GM12878 (cell line): ENCODE measurements around the gene DAPK2. TPM values are rescaled to one million over a fixed set of nuclear protein-coding genes. Genes with fewer than 3 reads are reported as not detected.

Experiments
- ATAC-seq: fragments of 200-7000 bp; cut with Tn5 transposase; 3 replicates; pipeline ENCODE4 v1.9.1; 2020; ENCODE audit warnings: mild to moderate bottlenecking, moderate library complexity
- BruUV-seq: library from RNA; stranded (reverse); fragments of 400-500 nt; replicated peaks from 2 replicates; lab custom pipeline; 2021; lab: Mats Ljungman, UMichigan
- CTCF ChIA-PET: fragments of 300-600 bp; sonication (Branson Sonifier 250); formaldehyde crosslinking; extraction: SDS; loops from one replicate; lab custom pipeline; 2021; ENCODE audit warnings: inconsistent platforms; lab: Yijun Ruan, JAX
- POLR2A ChIA-PET: fragments of 350-600 bp; formaldehyde crosslinking; extraction: SDS; loops from one replicate; lab custom pipeline; 2021; ENCODE audit warnings: inconsistent platforms; lab: Charles Lee
- RAD21 ChIA-PET: fragments of 300-600 bp; sonication (Branson Sonifier 250); formaldehyde crosslinking; loops from one replicate; lab custom pipeline; 2023; ENCODE audit warnings: antibody characterized with exemption; ENCODE audit not compliant: unreplicated experiment; lab: Charles Lee
- SMC1A ChIA-PET: fragments of 300-600 bp; sonication (Branson Sonifier 250); formaldehyde crosslinking; loops from one replicate; lab custom pipeline; 2023; ENCODE audit not compliant: unreplicated experiment, uncharacterized antibody; lab: Charles Lee
- DNase-seq: peaks from one replicate; pipeline ENCODE4 v3.0.0-alpha.2; 2011; ENCODE audit warnings: low read depth, low spot score
- FAIRE-seq: peaks from 3 replicates; lab custom pipeline; 2011; peaks lifted over from hg19 to GRCh38; lab: Jason Lieb, UNC
- H2AFZ ChIP-seq: 2 replicates; pipeline ENCODE4 v1.6.0; 2011; ENCODE audit warnings: low read depth, low read length, control low read depth; ENCODE audit not compliant: control insufficient read depth
- H3K27ac ChIP-seq: 2 replicates; pipeline ENCODE4 v1.5.1; 2011; ENCODE audit warnings: control low read depth; ENCODE audit not compliant: control insufficient read depth, insufficient read depth
- H3K27me3 ChIP-seq, 2 experiments: replicated peaks in 1 of 2; 2 replicates each; pipeline versions ENCODE4 v1.6.0 to v1.6.1; 2011; ENCODE audit warnings: low read length in 1 of 2; ENCODE audit not compliant: control insufficient read depth in 2 of 2, insufficient read depth in 2 of 2
- H3K36me3 ChIP-seq, 2 experiments: 2 replicates each; pipeline ENCODE4 v1.5.1; 2011; ENCODE audit warnings: low read length in 1 of 2; ENCODE audit not compliant: control insufficient read depth in 2 of 2, insufficient read depth in 2 of 2
- H3K4me1 ChIP-seq: 2 replicates; pipeline ENCODE4 v1.6.1; 2011; ENCODE audit warnings: mild to moderate bottlenecking, low read length, moderate library complexity, mixed read lengths; ENCODE audit not compliant: control insufficient read depth, insufficient read depth
- H3K4me2 ChIP-seq: 2 replicates; pipeline ENCODE4 v1.6.0; 2011; ENCODE audit warnings: control low read depth; ENCODE audit not compliant: control insufficient read depth, insufficient read depth
- H3K4me3 ChIP-seq: fragments of 200-600 bp; sonication (generic); 2 replicates; pipeline ENCODE4 v1.5.1; 2016
- H3K79me2 ChIP-seq: 2 replicates; pipeline ENCODE4 v1.6.0; 2011; ENCODE audit warnings: low read length; ENCODE audit not compliant: control insufficient read depth, insufficient read depth
- H3K9ac ChIP-seq: 2 replicates; pipeline ENCODE4 v1.8.0; 2011; ENCODE audit warnings: low read length, control low read depth, mixed read lengths; ENCODE audit not compliant: control insufficient read depth, insufficient read depth
- H3K9me3 ChIP-seq: replicated peaks from 3 replicates; pipeline ENCODE4 v1.5.1; 2011; ENCODE audit warnings: mild to moderate bottlenecking, low read length; ENCODE audit not compliant: control insufficient read depth, insufficient read depth
- H4K20me1 ChIP-seq: 2 replicates; pipeline ENCODE4 v1.6.0; 2011; ENCODE audit not compliant: control insufficient read depth, insufficient read depth
- CEBPB ChIP-seq, 2 experiments: fragments of 150-350 bp in 1 of 2; IDR thresholded peaks; 2 replicates each; pipeline ENCODE4 v1.6.1; 2012 to 2014; ENCODE audit warnings: low read depth in 2 of 2, low read length in 2 of 2, borderline replicate concordance in 1 of 2, inconsistent platforms in 1 of 2
- CEBPZ ChIP-seq: fragments of 150-350 bp; IDR thresholded peaks from 2 replicates; pipeline ENCODE4 v1.6.1; 2016; ENCODE audit warnings: low read depth, low read length
- FOXM1 ChIP-seq: IDR thresholded peaks from 2 replicates; pipeline ENCODE4 v1.6.1; 2012; ENCODE audit warnings: low read depth, mild to moderate bottlenecking, inconsistent platforms, low read length, moderate library complexity
- IRF4 ChIP-seq: IDR thresholded peaks from 2 replicates; pipeline ENCODE4 v1.6.1; 2011; ENCODE audit warnings: low read depth, low read length
- KLF5 ChIP-seq: fragments of 450-650 bp; IDR thresholded peaks from 2 replicates; pipeline ENCODE4 v1.6.1; 2014; ENCODE audit warnings: mild to moderate bottlenecking; ENCODE audit not compliant: partially characterized antibody
- LARP7 ChIP-seq: fragments of 450-650 bp; IDR thresholded peaks from 2 replicates; pipeline ENCODE4 v1.6.1; 2017; ENCODE audit warnings: mild to moderate bottlenecking
- MEF2A ChIP-seq: IDR thresholded peaks from 2 replicates; pipeline ENCODE4 v1.6.1; 2011; ENCODE audit warnings: low read depth, mild to moderate bottlenecking, low read length, moderate library complexity; ENCODE audit not compliant: insufficient read depth
- NR2C1 ChIP-seq: fragments of 450-650 bp; IDR thresholded peaks from 2 replicates; pipeline ENCODE4 v1.6.1; 2017; ENCODE audit warnings: antibody characterized with exemption, mild to moderate bottlenecking, moderate library complexity
- PML ChIP-seq: IDR thresholded peaks from 2 replicates; pipeline ENCODE4 v1.6.1; 2012; ENCODE audit warnings: low read length, inconsistent platforms
- POLR2A ChIP-seq: IDR thresholded peaks from 2 replicates; pipeline ENCODE4 v1.6.1; 2011; ENCODE audit warnings: low read depth, mild to moderate bottlenecking, low read length
- POLR2AphosphoS5 ChIP-seq: IDR thresholded peaks from 2 replicates; pipeline ENCODE4 v1.6.1; 2011; ENCODE audit warnings: mild to moderate bottlenecking, low read length, inconsistent platforms
- SREBF2 ChIP-seq: IDR thresholded peaks from 2 replicates; pipeline ENCODE4 v1.6.1; 2012; ENCODE audit warnings: mild to moderate bottlenecking, low read length
- YY1 ChIP-seq: IDR thresholded peaks from 2 replicates; pipeline ENCODE4 v1.6.1; 2011; ENCODE audit warnings: low read depth, mild to moderate bottlenecking, low read length
- ZBTB4 ChIP-seq: fragments of 450-650 bp; formaldehyde crosslinking; IDR thresholded peaks from 2 replicates; pipeline ENCODE4 v1.4.0; 2022; ENCODE audit warnings: mild to moderate bottlenecking, moderate library complexity
- WGBS: methylation state at CpG from one replicate; pipeline ENCODE4 v1.1.6; 2016; ENCODE audit warnings: low lambda C conversion rate; ENCODE audit not compliant: insufficient replicate concordance, insufficient coverage; ENCODE audit errors: missing lambda C conversion rate; 5-methylcytosine and 5-hydroxymethylcytosine counted together
- in situ Hi-C: fragments of 300-500 bp; cut with MboI; formaldehyde crosslinking; loops from 9 replicates; pipeline ENCODE4 v1.14.3; 2018; ENCODE audit warnings: mixed read lengths
- intact Hi-C: fragments of 100-400 bp; cut with micrococcal nuclease; formaldehyde crosslinking; loops from one replicate; pipeline ENCODE4 v1.14.2; 2022; ENCODE audit not compliant: unreplicated experiment
- polyA plus RNA-seq, 11 experiments: library from polyadenylated mRNA; depleted of rRNA in 4 of 11; unstranded in 6 of 11; stranded (reverse) in 5 of 11; fragments of >200 nt; fragmentation: Nextera tagmentation in 4 of 11; fragmentation: Illumina TruSeq in 1 of 11; extraction: Ambion mirVana in 4 of 11; extraction: Trizol in 1 of 11; gene quantifications; 1 replicate in 1 of 11; 2 replicates in 10 of 11; pipeline versions ENCODE4 v1.2.1 to v1.2.3, GENCODE V29; 2011 to 2016; ENCODE audit warnings: inconsistent platforms in 2 of 11, missing spikeins in 2 of 11, low read depth in 1 of 11
- total RNA-seq, 4 experiments: library from RNA; depleted of rRNA in 3 of 4; stranded (reverse); fragments of >200 nt in 3 of 4; fragmentation: Illumina TruSeq in 1 of 4; extraction: Trizol in 1 of 4; gene quantifications; 2 replicates each; pipeline versions ENCODE4 v1.2.1 to v1.2.3, GENCODE V29; 2013 to 2021

Gene DAPK2
- total and polyA plus RNA-seq, 10 of the 15 experiments (the other 5 are each of a cell fraction or from before 2014, with no cell fraction given): 0.69 to 8.4 (median 4.1) TPM

GRCh38 chr15:64004056-64004455 is 42.2 kb downstream of the DAPK2 start:
- BruUV-seq: no TSS peak
- ChIA-PET POLR2A (no interaction called here), RAD21 (interaction anchor here (2.0 kb wide), 1 partner anchor 41 kb away, joined by 7 read pairs; the partner anchor contains the start of gene DAPK2), SMC1A (interaction anchor here (0.7 to 2.5 kb wide), 4 partner anchors 12 to 254 kb away, joined by 3 to 10 read pairs (median 6); no protein-coding TSS in a partner anchor), CTCF (interaction anchor here (0.6 to 1.7 kb wide), 5 partner anchors 15 to 407 kb away, joined by 3 to 6 read pairs (median 3); no protein-coding TSS in a partner anchor)
- WGBS: 93% methylated on average over 2 of the region's 2 CpGs
- Histone ChIP-seq H4K20me1 (no peaks in the 10 kb centered on the region), H3K4me2 (no peak overlapping the region), H3K36me3 (0 out of 4 replicates have a peak, but pooled peaks cover 0 to 2% of the 10 kb centered on the region in 2 experiments), H3K4me3 (no peak overlapping the region), H3K27me3 (no peaks in the 10 kb centered on the region), H3K27ac (no peak overlapping the region), H3K9ac (no peak overlapping the region), H3K9me3 (no peaks in the 10 kb centered on the region), H3K79me2 (peaks cover 3% of the 10 kb centered on the region), H3K4me1 (peaks cover 17% of the 10 kb centered on the region), H2AFZ (no peak overlapping the region)
- no peak for TF ChIP-seq POLR2AphosphoS5
- TF ChIP-seq CEBPZ: no peak
- no peak for TF ChIP-seq CEBPB (IDR thresholded peaks at IDR 0.05; ENCODE audit: borderline replicate concordance in 1 of 2, low read depth in 2 of 2, low read length in 2 of 2)
- TF ChIP-seq LARP7: no peak
- no peak for TF ChIP-seq MEF2A
- TF ChIP-seq IRF4: no peak
- no peak for TF ChIP-seq PML
- no peak for TF ChIP-seq NR2C1
- TF ChIP-seq POLR2A: no peak
- TF ChIP-seq FOXM1: no peak
- TF ChIP-seq KLF5: no peak
- TF ChIP-seq YY1: no peak
- no peak for TF ChIP-seq SREBF2
- TF ChIP-seq ZBTB4 (CRISPR knock-in tag): no peak
- intact Hi-C loops (no loop called here), in situ Hi-C loops (no loop called here)
- ATAC-seq: no peak
- no peak for FAIRE-seq
- no peak for DNase-seq
